MM.1S (cell line): Measurements from ENCODE around the gene MX1.

ENCODE experiments used
- DNase-seq: peaks from one replicate; pipeline ENCODE4 v3.0.0-alpha.2; 2015
- H2AFZ ChIP-seq: fragments of 300-600 bp; sonication (generic); 2 replicates; pipeline ENCODE4 v1.6.0; 2016; ENCODE audit warnings: antibody characterized with exemption, low read length
- H3F3A ChIP-seq: fragments of 300-600 bp; sonication (generic); 2 replicates; pipeline ENCODE4 v1.6.1; 2016; ENCODE audit warnings: mild to moderate bottlenecking, antibody characterized with exemption, low read length, moderate library complexity, mixed read lengths; ENCODE audit not compliant: insufficient read depth
- H3K27ac ChIP-seq: fragments of 300-600 bp; sonication (generic); 2 replicates; pipeline ENCODE4 v1.5.1; 2016; ENCODE audit warnings: mild to moderate bottlenecking, low read length
- H3K27me3 ChIP-seq: fragments of 300-600 bp; sonication (generic); replicated peaks from 2 replicates; pipeline ENCODE4 v1.6.0; 2016; ENCODE audit warnings: low read length; ENCODE audit not compliant: insufficient read depth
- H3K36me3 ChIP-seq: fragments of 300-600 bp; sonication (generic); replicated peaks from 2 replicates; pipeline ENCODE4 v1.6.1; 2016; ENCODE audit warnings: mild to moderate bottlenecking, low read length, mixed read lengths; ENCODE audit not compliant: insufficient read depth
- H3K4me1 ChIP-seq: fragments of 300-600 bp; sonication (generic); 2 replicates; pipeline ENCODE4 v1.6.1; 2016; ENCODE audit warnings: low read length, mixed read lengths
- H3K4me2 ChIP-seq: fragments of 300-600 bp; sonication (generic); 2 replicates; pipeline ENCODE4 v1.6.0; 2016; ENCODE audit warnings: low read depth, low read length
- H3K4me3 ChIP-seq: fragments of 300-600 bp; sonication (generic); 2 replicates; pipeline ENCODE4 v1.5.1; 2016; ENCODE audit warnings: low read length, mixed read lengths
- H3K79me2 ChIP-seq: fragments of 300-600 bp; sonication (generic); 2 replicates; pipeline ENCODE4 v1.6.1; 2016; ENCODE audit warnings: mixed run types, low read length, mixed read lengths
- H3K9ac ChIP-seq: fragments of 300-600 bp; sonication (generic); 2 replicates; pipeline ENCODE4 v1.6.1; 2016; ENCODE audit warnings: low read length, mixed read lengths
- H3K9me2 ChIP-seq: fragments of 300-600 bp; sonication (generic); replicated peaks from 2 replicates; pipeline ENCODE4 v1.6.1; 2016; ENCODE audit warnings: mild to moderate bottlenecking, low read length, mixed read lengths; ENCODE audit not compliant: insufficient read depth
- H3K9me3 ChIP-seq: fragments of 300-600 bp; sonication (generic); replicated peaks from 2 replicates; pipeline ENCODE4 v1.6.1; 2016; ENCODE audit warnings: mild to moderate bottlenecking, low read length, mixed read lengths; ENCODE audit not compliant: insufficient read depth
- H4K20me1 ChIP-seq: fragments of 300-600 bp; sonication (generic); 2 replicates; pipeline ENCODE4 v1.6.1; 2016; ENCODE audit warnings: mild to moderate bottlenecking, low read length, moderate library complexity, mixed read lengths; ENCODE audit not compliant: insufficient read depth
- CTCF ChIP-seq: fragments of 300-600 bp; sonication (generic); IDR thresholded peaks from 2 replicates; pipeline ENCODE4 v1.5.1; 2016; ENCODE audit warnings: antibody characterized with exemption, low read length, mixed read lengths
- EZH2 ChIP-seq: fragments of 300-600 bp; sonication (generic); optimal IDR thresholded peaks from 2 replicates; pipeline ENCODE3; 2017; ENCODE audit warnings: low read depth, mild to moderate bottlenecking, antibody characterized with exemption, low read length, mixed read lengths
- EZH2phosphoT487 ChIP-seq: fragments of 300-600 bp; sonication (generic); IDR thresholded peaks from 2 replicates; pipeline ENCODE4 v1.6.1; 2018; ENCODE audit warnings: antibody characterized with exemption, low read length

Gene MX1

GRCh38 chr21:41387824-41388223 lies 38.2 kb upstream of the MX1 start:
- Histone ChIP-seq H3K4me2 (no peak overlapping the region), H3K36me3 (no peaks in the 10 kb centered on the region), H3K9me2 (no peaks in the 10 kb centered on the region), H3K27me3 (no peaks in the 10 kb centered on the region), H4K20me1 (no peaks in the 10 kb centered on the region), H3K9me3 (no peaks in the 10 kb centered on the region), H3K79me2 (no peaks in the 10 kb centered on the region), H2AFZ (no peak overlapping the region), H3K27ac (no peak overlapping the region), H3F3A (no peaks in the 10 kb centered on the region), H3K9ac (no peak overlapping the region), H3K4me1 (no peaks in the 10 kb centered on the region), H3K4me3 (no peak overlapping the region)
- TF ChIP-seq EZH2phosphoT487 (no peak), EZH2 (no peak), CTCF (no peak)
- no peak for DNase-seq

GRCh38 chr21:41388259-41388658 lies 37.8 kb upstream of the MX1 start:
- H3F3A ChIP-seq: no peaks in the 10 kb centered on the region
- H4K20me1 ChIP-seq: no peaks in the 10 kb centered on the region
- H3K4me3 ChIP-seq: no peak overlapping the region
- TF ChIP-seq EZH2phosphoT487: no peak
- no peak for TF ChIP-seq EZH2
- no peak for TF ChIP-seq CTCF
- no peak overlapping the region for H3K27ac ChIP-seq
- no peaks in the 10 kb centered on the region for H3K9me2 ChIP-seq
- DNase-seq: no peak
- no peaks in the 10 kb centered on the region for H3K4me1 ChIP-seq
- H3K79me2 ChIP-seq: no peaks in the 10 kb centered on the region
- no peaks in the 10 kb centered on the region for H3K9me3 ChIP-seq
- H2AFZ ChIP-seq: no peak overlapping the region
- no peaks in the 10 kb centered on the region for H3K36me3 ChIP-seq
- no peaks in the 10 kb centered on the region for H3K27me3 ChIP-seq
- no peak overlapping the region for H3K4me2 ChIP-seq
- no peak overlapping the region for H3K9ac ChIP-seq

GRCh38 chr21:41390043-41390639 lies 35.9 kb upstream of the MX1 start:
- Histone ChIP-seq H3K27ac (no peak overlapping the region), H3K4me2 (no peak overlapping the region), H3K9me3 (no peaks in the 10 kb centered on the region), H3K27me3 (no peaks in the 10 kb centered on the region), H3K36me3 (no peaks in the 10 kb centered on the region), H3K4me3 (no peak overlapping the region), H3K9ac (no peak overlapping the region), H2AFZ (no peak overlapping the region), H3K79me2 (no peaks in the 10 kb centered on the region), H4K20me1 (no peaks in the 10 kb centered on the region), H3F3A (no peaks in the 10 kb centered on the region), H3K9me2 (no peaks in the 10 kb centered on the region), H3K4me1 (no peaks in the 10 kb centered on the region)
- DNase-seq: no peak
- TF ChIP-seq CTCF (no peak), EZH2phosphoT487 (no peak), EZH2 (no peak)
